ENCODE data around the gene GTF3C5. TPM values are rescaled to one million over a fixed set of nuclear protein-coding genes. Genes with fewer than 3 reads are reported as not detected.
"Not testable (repeated sequence)": the region's sequence is repeated elsewhere in the genome, so short reads cannot be mapped to it uniquely, and the experiment has no call there.

GTF3C5 gene
- polyA plus RNA-seq, 3 donors from 2014 or later: 31.0 to 52.7 (median 41.0) TPM

DNA sequence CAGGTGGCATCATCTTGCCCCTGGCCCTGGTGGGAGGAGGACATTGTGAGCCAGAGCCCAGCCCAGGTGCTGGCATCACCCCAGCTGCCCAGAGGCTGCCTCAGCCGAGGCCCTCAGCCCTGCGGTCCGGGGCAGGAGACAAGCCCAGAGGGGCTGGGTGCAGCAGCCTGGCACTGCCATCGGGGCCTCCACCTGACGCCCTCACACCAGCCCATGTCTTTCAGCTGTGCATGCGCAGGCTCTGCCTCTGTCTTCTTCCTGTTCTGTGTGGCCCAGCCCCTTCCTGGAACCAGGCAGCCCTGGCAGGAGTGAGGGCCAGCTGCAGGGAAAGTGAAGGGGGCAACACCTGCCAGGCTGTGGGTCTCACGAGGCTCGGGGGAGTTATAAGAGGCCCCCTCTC, 26.2 kb downstream of the GTF3C5 start:
- peaks cover 26 to 27% of the 10 kb centered on the region in 2 donors for H3K4me1 Mint-ChIP-seq
- H3K36me3 Mint-ChIP-seq: peaks cover 6 to 20% (median 10%) of the 10 kb centered on the region in 3 donors
- no peaks in the 10 kb centered on the region for H3K9me3 Mint-ChIP-seq
- DNase-seq: no peak
- no peak overlapping the region for H3K4me3 Mint-ChIP-seq
- peaks cover 0 to 3% (median 2%) of the 10 kb centered on the region in 3 donors for H3K27me3 Mint-ChIP-seq (ENCODE audit: low read depth in 3 of 3)
- H3K27ac Mint-ChIP-seq: no peak overlapping the region

DNA sequence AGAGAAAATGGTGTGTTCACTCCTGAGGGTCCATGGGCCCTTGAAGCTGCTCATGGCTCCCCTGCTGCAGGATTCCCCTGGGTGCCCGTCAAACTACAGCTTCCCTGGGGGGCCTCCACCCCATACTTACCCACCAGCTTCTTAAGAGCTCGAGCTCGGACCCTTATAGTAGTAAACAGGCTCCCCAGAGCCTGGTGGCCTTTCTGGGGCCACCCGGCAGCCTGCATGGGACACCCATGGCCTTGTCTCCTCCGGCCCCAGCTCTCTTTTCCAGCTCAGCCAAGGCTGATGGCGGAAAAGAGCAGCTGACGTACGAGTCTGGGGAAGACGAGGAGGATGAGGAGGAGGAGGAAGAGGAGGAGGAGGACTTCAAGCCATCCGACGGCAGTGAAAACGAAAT, 26.8 kb downstream of the GTF3C5 start:
- H3K27me3 Mint-ChIP-seq (ENCODE audit: low read depth in 3 of 3): peaks cover 0 to 3% (median 2%) of the 10 kb centered on the region in 3 donors
- H3K36me3 Mint-ChIP-seq: peaks cover 6 to 20% (median 10%) of the 10 kb centered on the region in 3 donors
- DNase-seq: no peak
- H3K9me3 Mint-ChIP-seq: no peaks in the 10 kb centered on the region
- no peak overlapping the region for H3K27ac Mint-ChIP-seq
- peaks cover 26 to 27% of the 10 kb centered on the region in 2 donors for H3K4me1 Mint-ChIP-seq
- H3K4me3 Mint-ChIP-seq: peak overlapping the region in 1 of 5 donors; percentile 30

GRCh38 chr9:133058071-133058470, 27.3 kb downstream of the GTF3C5 start:
- H3K4me3 Mint-ChIP-seq: no peak overlapping the region
- DNase-seq: no peak
- H3K36me3 Mint-ChIP-seq: peaks cover 6 to 20% (median 10%) of the 10 kb centered on the region in 3 donors
- H3K27me3 Mint-ChIP-seq (ENCODE audit: low read depth in 3 of 3): peaks cover 0 to 3% (median 2%) of the 10 kb centered on the region in 3 donors
- no peaks in the 10 kb centered on the region for H3K9me3 Mint-ChIP-seq
- peaks cover 26 to 27% of the 10 kb centered on the region in 2 donors for H3K4me1 Mint-ChIP-seq
- H3K27ac Mint-ChIP-seq: no peak overlapping the region

DNA sequence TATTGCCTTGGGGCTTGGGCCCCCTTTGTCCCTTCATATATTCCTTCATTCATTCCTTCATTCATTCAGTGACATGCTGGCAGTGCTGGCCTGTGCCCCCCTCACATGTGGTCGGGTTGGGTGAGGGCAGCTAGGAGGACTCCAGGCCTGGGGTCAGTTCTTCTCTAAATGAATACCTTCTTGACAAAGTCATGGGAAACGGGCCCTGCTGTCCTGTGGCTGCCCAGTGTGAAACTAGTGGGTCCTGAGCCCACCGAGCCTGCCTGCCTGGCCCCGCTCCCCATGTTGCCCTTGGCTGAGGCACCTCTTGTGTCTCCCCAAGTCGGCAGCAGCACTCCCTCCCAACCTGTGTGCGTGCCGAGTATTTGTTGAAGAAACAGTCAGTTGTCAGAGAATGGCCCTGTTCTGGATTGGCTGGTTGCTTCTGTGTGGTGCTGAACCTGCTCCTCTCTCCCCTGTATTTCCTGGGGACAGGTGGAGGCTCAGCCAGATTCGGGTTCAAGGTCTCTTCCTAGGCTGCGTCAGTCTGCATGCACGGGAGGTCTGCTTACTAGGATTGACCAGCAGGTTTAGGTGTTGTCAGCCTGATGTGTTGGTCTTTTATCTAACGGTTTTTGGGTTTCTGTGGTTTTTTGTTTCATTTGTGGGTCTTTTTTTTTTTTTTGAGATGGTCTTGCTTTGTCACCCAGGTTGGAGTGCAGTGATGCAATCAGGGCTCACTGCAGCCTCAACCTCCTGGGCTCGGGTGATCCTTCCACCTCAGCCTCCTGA, 27.9 kb downstream of the GTF3C5 start:
- H3K9me3 Mint-ChIP-seq: no peaks in the 10 kb centered on the region

GRCh38 chr9:133059623-133060022, 28.8 kb downstream of the GTF3C5 start:
- Mint-ChIP-seq H3K4me1 (peaks cover 26 to 27% of the 10 kb centered on the region in 2 donors), H3K27ac (peak overlapping the region in 1 of 6 donors; percentile 62), H3K9me3 (no peaks in the 10 kb centered on the region)

More for the DNA sequence above, 27.9 kb downstream of the GTF3C5 start:
- peaks cover 6 to 19% (median 10%) of the 10 kb centered on the region in 3 donors for H3K36me3 Mint-ChIP-seq
- peak in 1 of 3 donors; percentile 16 for DNase-seq
- peaks cover 0 to 2% (median 1%) of the 10 kb centered on the region in 3 donors for H3K27me3 Mint-ChIP-seq (ENCODE audit: low read depth in 3 of 3)
- H3K4me1 Mint-ChIP-seq: peaks cover 26 to 27% of the 10 kb centered on the region in 2 donors
- H3K4me3 Mint-ChIP-seq: peak overlapping the region in 2 of 5 donors; percentile 35 to 57
- peak overlapping the region in 4 of 6 donors; percentile 8 to 80 (median 26) for H3K27ac Mint-ChIP-seq

DNA sequence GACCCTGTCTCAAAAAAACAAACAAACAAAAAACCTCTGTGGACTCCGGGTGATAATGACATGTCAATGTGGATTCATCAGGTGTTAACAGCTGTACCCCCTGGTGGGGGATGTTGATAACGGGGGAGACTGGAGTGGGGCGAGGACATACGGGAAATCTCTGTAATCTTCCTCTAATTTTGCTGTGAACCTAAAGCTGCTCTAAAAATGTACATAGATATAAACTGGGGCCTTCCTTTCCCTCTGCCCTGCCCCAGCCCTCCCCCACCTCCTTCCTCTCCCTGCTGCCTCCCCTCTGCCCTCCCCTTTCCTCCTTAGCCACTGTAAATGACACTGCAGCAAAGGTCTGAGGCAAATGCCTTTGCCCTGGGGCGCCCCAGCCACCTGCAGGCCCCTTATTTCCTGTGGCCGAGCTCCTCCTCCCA, 29.6 kb downstream of the GTF3C5 start:
- Mint-ChIP-seq H3K4me3 (peak overlapping the region in 2 of 5 donors; percentile 33 to 34), H3K4me1 (peaks cover 26 to 27% of the 10 kb centered on the region in 2 donors), H3K36me3 (peaks cover 6 to 11% (median 6%) of the 10 kb centered on the region in 3 donors), H3K27me3 (ENCODE audit: low read depth in 3 of 3) (peaks cover 0 to 2% (median 1%) of the 10 kb centered on the region in 3 donors), H3K9me3 (no peaks in the 10 kb centered on the region), H3K27ac (peak overlapping the region in 4 of 6 donors; percentile 19 to 53 (median 24))
- no peak for DNase-seq

More at GRCh38 chr9:133059623-133060022, 28.8 kb downstream of the GTF3C5 start:
- DNase-seq: peak in 1 of 3 donors; percentile 4
- H3K4me3 Mint-ChIP-seq: peak overlapping the region; percentile 35 to 63 (median 44)
- H3K36me3 Mint-ChIP-seq: peaks cover 6 to 14% (median 6%) of the 10 kb centered on the region in 3 donors
- H3K27me3 Mint-ChIP-seq (ENCODE audit: low read depth in 3 of 3): peaks cover 0 to 2% (median 1%) of the 10 kb centered on the region in 3 donors

- not testable (repeated sequence) for H3K27ac Mint-ChIP-seq; H3K4me3 Mint-ChIP-seq; H3K36me3 Mint-ChIP-seq; DNase-seq; H3K27me3 Mint-ChIP-seq (ENCODE audit: low read depth in 3 of 3); H3K9me3 Mint-ChIP-seq
- H3K4me1 Mint-ChIP-seq: peaks cover 26 to 27% of the 10 kb centered on the region in 2 donors
Observed at GRCh38 chr9:133061019-133061763, 30.4 kb downstream of the GTF3C5 start.

DNA sequence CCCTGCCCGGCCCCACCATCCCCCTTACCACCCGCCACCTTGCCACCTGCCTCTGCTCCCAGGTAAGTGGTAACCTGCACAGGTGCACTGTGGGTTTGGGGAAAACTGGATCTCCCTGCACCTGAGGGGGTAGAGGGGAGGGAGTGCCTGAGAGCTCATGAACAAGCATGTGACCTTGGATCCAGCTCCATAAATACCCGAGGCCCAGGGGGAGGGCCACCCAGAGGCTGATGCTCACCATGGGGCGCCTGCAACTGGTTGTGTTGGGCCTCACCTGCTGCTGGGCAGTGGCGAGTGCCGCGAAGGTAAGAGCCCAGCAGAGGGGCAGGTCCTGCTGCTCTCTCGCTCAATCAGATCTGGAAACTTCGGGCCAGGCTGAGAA, 31.0 kb downstream of the GTF3C5 start, which contains the start of gene CEL:
TSS of gene CEL (plus strand) at position 218 of the 382 bp plus-strand sequence. CDS start at position 240, 22 bp downstream.
- not testable (repeated sequence) for H3K27me3 Mint-ChIP-seq (ENCODE audit: low read depth in 3 of 3); H3K36me3 Mint-ChIP-seq; DNase-seq; H3K27ac Mint-ChIP-seq; H3K9me3 Mint-ChIP-seq; H3K4me3 Mint-ChIP-seq
- peaks cover 26 to 27% of the 10 kb centered on the region in 2 donors for H3K4me1 Mint-ChIP-seq

- not testable (repeated sequence) for H3K4me3 Mint-ChIP-seq; H3K9me3 Mint-ChIP-seq; H3K36me3 Mint-ChIP-seq; H3K27me3 Mint-ChIP-seq (ENCODE audit: low read depth in 3 of 3); H3K27ac Mint-ChIP-seq; DNase-seq
- H3K4me1 Mint-ChIP-seq: peaks cover 26 to 27% of the 10 kb centered on the region in 2 donors
Observed at GRCh38 chr9:133062569-133062968, 31.8 kb downstream of the GTF3C5 start.

DNA sequence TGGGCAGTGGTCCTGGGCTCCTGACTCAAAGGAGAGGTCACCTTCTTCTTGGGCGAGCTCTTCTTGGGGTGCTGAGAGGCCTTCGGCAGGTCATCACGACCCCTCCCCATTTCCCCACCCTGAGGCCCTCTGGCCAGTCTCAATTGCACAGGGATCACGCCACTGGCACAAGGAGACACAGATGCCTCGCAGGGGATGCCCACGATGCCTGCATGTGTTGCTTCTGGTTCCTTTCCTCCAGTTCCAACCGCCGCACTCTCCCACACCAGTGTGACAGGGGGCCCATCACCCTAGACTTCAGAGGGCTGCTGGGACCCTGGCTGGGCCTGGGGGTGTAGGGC, 32.3 kb downstream of the GTF3C5 start:
- Mint-ChIP-seq H3K9me3 (no peaks in the 10 kb centered on the region), H3K27me3 (ENCODE audit: low read depth in 3 of 3) (peaks cover 0 to 2% (median 1%) of the 10 kb centered on the region in 3 donors), H3K4me3 (no peak overlapping the region), H3K27ac (no peak overlapping the region), H3K36me3 (peaks cover 0 to 3% (median 0%) of the 10 kb centered on the region in 3 donors), H3K4me1 (peaks cover 25% of the 10 kb centered on the region in 2 donors)
- no peak for DNase-seq

GRCh38 chr9:133063500-133064231, 32.9 kb downstream of the GTF3C5 start:
- H3K4me1 Mint-ChIP-seq: peaks cover 19 to 20% of the 10 kb centered on the region in 2 donors
- H3K36me3 Mint-ChIP-seq: peaks cover 0 to 2% (median 0%) of the 10 kb centered on the region in 3 donors
- H3K9me3 Mint-ChIP-seq: no peaks in the 10 kb centered on the region
- no peak overlapping the region for H3K4me3 Mint-ChIP-seq
- H3K27ac Mint-ChIP-seq: no peak overlapping the region
- DNase-seq: no peak
- H3K27me3 Mint-ChIP-seq (ENCODE audit: low read depth in 3 of 3): peaks cover 0 to 2% (median 1%) of the 10 kb centered on the region in 3 donors

DNA sequence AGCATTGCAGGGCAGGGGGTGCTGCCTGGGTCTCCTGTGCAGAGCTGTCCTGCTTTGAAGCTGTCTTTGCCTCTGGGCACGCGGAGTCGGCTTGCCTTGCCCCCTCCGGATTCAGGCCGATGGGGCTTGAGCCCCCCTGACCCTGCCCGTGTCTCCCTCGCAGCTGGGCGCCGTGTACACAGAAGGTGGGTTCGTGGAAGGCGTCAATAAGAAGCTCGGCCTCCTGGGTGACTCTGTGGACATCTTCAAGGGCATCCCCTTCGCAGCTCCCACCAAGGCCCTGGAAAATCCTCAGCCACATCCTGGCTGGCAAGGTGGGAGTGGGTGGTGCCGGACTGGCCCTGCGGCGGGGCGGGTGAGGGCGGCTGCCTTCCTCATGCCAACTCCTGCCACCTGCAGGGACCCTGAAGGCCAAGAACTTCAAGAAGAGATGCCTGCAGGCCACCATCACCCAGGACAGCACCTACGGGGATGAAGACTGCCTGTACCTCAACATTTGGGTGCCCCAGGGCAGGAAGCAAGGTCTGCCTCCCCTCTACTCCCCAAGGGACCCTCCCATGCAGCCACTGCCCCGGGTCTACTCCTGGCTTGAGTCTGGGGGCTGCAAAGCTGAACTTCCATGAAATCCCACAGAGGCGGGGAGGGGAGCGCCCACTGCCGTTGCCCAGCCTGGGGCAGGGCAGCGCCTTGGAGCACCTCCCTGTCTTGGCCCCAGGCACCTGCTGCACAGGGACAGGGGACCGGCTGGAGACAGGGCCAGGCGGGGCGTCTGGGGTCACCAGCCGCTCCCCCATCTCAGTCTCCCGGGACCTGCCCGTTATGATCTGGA, 33.7 kb downstream of the GTF3C5 start:
- no peak overlapping the region for H3K27ac Mint-ChIP-seq
- no peaks in the 10 kb centered on the region for H3K9me3 Mint-ChIP-seq
- H3K4me1 Mint-ChIP-seq: peaks cover 12% of the 10 kb centered on the region in 2 donors
- H3K4me3 Mint-ChIP-seq: no peak overlapping the region
- no peaks in the 10 kb centered on the region for H3K27me3 Mint-ChIP-seq (ENCODE audit: low read depth in 3 of 3)
- no peak for DNase-seq
- H3K36me3 Mint-ChIP-seq: no peaks in the 10 kb centered on the region

- Mint-ChIP-seq H3K4me3 (no peak overlapping the region), H3K9me3 (no peaks in the 10 kb centered on the region), H3K27ac (no peak overlapping the region)
Observed at GRCh38 chr9:133065070-133065388, 34.2 kb downstream of the GTF3C5 start.

More at GRCh38 chr9:133065070-133065388, 34.2 kb downstream of the GTF3C5 start:
- no peak for DNase-seq
- Mint-ChIP-seq H3K36me3 (no peaks in the 10 kb centered on the region), H3K27me3 (ENCODE audit: low read depth in 3 of 3) (no peaks in the 10 kb centered on the region), H3K4me1 (peaks cover 6 to 7% of the 10 kb centered on the region in 2 donors)
